ENCODE results near the gene CTAGE6.
A peak's percentile ranks its signal among the peaks of the same experiment; 100 is the strongest.
"Not testable (repeated sequence)": the region's sequence is repeated elsewhere in the genome, so short reads cannot be mapped to it uniquely, and the experiment has no call there.

The CTAGE6 gene

GRCh38 chr7:143737037-143737819 is 20.3 kb downstream of the CTAGE6 start:
- not testable (repeated sequence) for H3K4me3 ChIP-seq (ENCODE audit: control insufficient read depth, low read depth, low read length)
- DNase-seq (ENCODE audit: low read depth) = peak; percentile 28
- peak; percentile 61 for TF ChIP-seq CTCF (IDR thresholded peaks at IDR 0.05; ENCODE audit: control insufficient read depth, insufficient read depth, low read depth, low read length, missing control alignments)

- no peak for TF ChIP-seq CTCF (IDR thresholded peaks at IDR 0.05; ENCODE audit: control insufficient read depth, insufficient read depth, low read depth, low read length, missing control alignments)
- H3K4me3 ChIP-seq (ENCODE audit: control insufficient read depth, low read depth, low read length) = no peak overlapping the region
- DNase-seq (ENCODE audit: low read depth) = no peak
Measured at GRCh38 chr7:143735962-143736361, 21.5 kb downstream of the CTAGE6 start.

- H3K4me3 ChIP-seq (ENCODE audit: control insufficient read depth, low read depth, low read length) = no peak overlapping the region
- DNase-seq (ENCODE audit: low read depth) = no peak
- no peak for TF ChIP-seq CTCF (IDR thresholded peaks at IDR 0.05; ENCODE audit: control insufficient read depth, insufficient read depth, low read depth, low read length, missing control alignments)
Measured at GRCh38 chr7:143733876-143734275, 23.6 kb downstream of the CTAGE6 start.

- no peak for DNase-seq (ENCODE audit: low read depth)
- no peak overlapping the region for H3K4me3 ChIP-seq (ENCODE audit: control insufficient read depth, low read depth, low read length)
- TF ChIP-seq CTCF (IDR thresholded peaks at IDR 0.05; ENCODE audit: control insufficient read depth, insufficient read depth, low read depth, low read length, missing control alignments) = no peak
Measured at GRCh38 chr7:143728333-143728862, 29.1 kb downstream of the CTAGE6 start.

- not testable (repeated sequence) for DNase-seq (ENCODE audit: low read depth); H3K4me3 ChIP-seq (ENCODE audit: control insufficient read depth, low read depth, low read length)
Measured at GRCh38 chr7:143727561-143727960, 29.9 kb downstream of the CTAGE6 start.

GRCh38 chr7:143726143-143726542 is 31.4 kb downstream of the CTAGE6 start:
- DNase-seq (ENCODE audit: low read depth) = not testable (repeated sequence)

GRCh38 chr7:143720335-143720734 is 37.2 kb downstream of the CTAGE6 start:
- H3K4me3 ChIP-seq (ENCODE audit: control insufficient read depth, low read depth, low read length); DNase-seq (ENCODE audit: low read depth): not testable (repeated sequence)

More at GRCh38 chr7:143726143-143726542, 31.4 kb downstream of the CTAGE6 start:
- H3K4me3 ChIP-seq (ENCODE audit: control insufficient read depth, low read depth, low read length) = not testable (repeated sequence)

GRCh38 chr7:143715543-143716193 is 41.8 kb downstream of the CTAGE6 start:
- not testable (repeated sequence) for H3K4me3 ChIP-seq (ENCODE audit: control insufficient read depth, low read depth, low read length); DNase-seq (ENCODE audit: low read depth)

GRCh38 chr7:143714581-143715454 is 42.7 kb downstream of the CTAGE6 start:
- not testable (repeated sequence) for DNase-seq (ENCODE audit: low read depth); H3K4me3 ChIP-seq (ENCODE audit: control insufficient read depth, low read depth, low read length)

- not testable (repeated sequence) for DNase-seq (ENCODE audit: low read depth); H3K4me3 ChIP-seq (ENCODE audit: control insufficient read depth, low read depth, low read length)
Measured at GRCh38 chr7:143712381-143712780, 45.1 kb downstream of the CTAGE6 start.

GRCh38 chr7:143711727-143712324 is 45.7 kb downstream of the CTAGE6 start:
- not testable (repeated sequence) for H3K4me3 ChIP-seq (ENCODE audit: control insufficient read depth, low read depth, low read length); DNase-seq (ENCODE audit: low read depth)

- not testable (repeated sequence) for H3K4me3 ChIP-seq (ENCODE audit: control insufficient read depth, low read depth, low read length); DNase-seq (ENCODE audit: low read depth)
Measured at GRCh38 chr7:143709895-143710294, 47.6 kb downstream of the CTAGE6 start.

All from AG09309 (cell line).